ENCODE results near the gene TNNI3K. TPM values are rescaled to one million over a fixed set of nuclear protein-coding genes. Genes with fewer than 3 reads are reported as not detected.
A peak's percentile ranks its signal among the peaks of the same experiment; 100 is the strongest.

TNNI3K gene
- total RNA-seq, 6 donors from 2014 or later: 0.72 to 2.8 (median 2.1) TPM; not detected in 1

GRCh38 chr1:74399249-74399648, 164.1 kb downstream of the TNNI3K start:
- no peaks in the 10 kb centered on the region for H3K27me3 ChIP-seq
- H3K9me3 ChIP-seq: no peaks in the 10 kb centered on the region
- no peak overlapping the region for H3K27ac ChIP-seq
- DNase-seq: peak in 1 of 2 donors; percentile 40
- no peak overlapping the region for H3K4me3 ChIP-seq
- H3K36me3 ChIP-seq: no peaks in the 10 kb centered on the region
- peaks cover 0 to 5% (median 0%) of the 10 kb centered on the region in 4 donors for H3K4me1 ChIP-seq
- TF ChIP-seq EP300 (IDR thresholded peaks at IDR 0.05): no peak
- TF ChIP-seq POLR2A (IDR thresholded peaks at IDR 0.05): no peak
- TF ChIP-seq POLR2AphosphoS5 (IDR thresholded peaks at IDR 0.05): no peak
- no peak for TF ChIP-seq CTCF (IDR thresholded peaks at IDR 0.05)
- WGBS, 2 donors: 86 to 87% methylated on average over 5 of the region's 5 CpGs
- no peak for ATAC-seq (ENCODE audit: low FRiP score in 2 of 2)

GRCh38 chr1:74402873-74403272, 167.7 kb downstream of the TNNI3K start:
- Histone ChIP-seq H3K4me3 (no peak overlapping the region), H3K36me3 (no peaks in the 10 kb centered on the region), H3K9me3 (no peaks in the 10 kb centered on the region), H3K27me3 (no peaks in the 10 kb centered on the region), H3K4me1 (no peaks in the 10 kb centered on the region), H3K27ac (no peak overlapping the region)
- DNase-seq (no peak), ATAC-seq (ENCODE audit: low FRiP score in 2 of 2) (no peak)
- TF ChIP-seq CTCF (IDR thresholded peaks at IDR 0.05) (no peak), POLR2A (IDR thresholded peaks at IDR 0.05) (no peak), POLR2AphosphoS5 (IDR thresholded peaks at IDR 0.05) (no peak), EP300 (IDR thresholded peaks at IDR 0.05) (no peak)
- 78 to 80% methylated on average over 1 of the region's 1 CpG for WGBS, 2 donors

- no peaks in the 10 kb centered on the region for H3K9me3 ChIP-seq
- no peaks in the 10 kb centered on the region for H3K27me3 ChIP-seq
- H3K4me1 ChIP-seq: no peaks in the 10 kb centered on the region
- no peaks in the 10 kb centered on the region for H3K36me3 ChIP-seq
- ATAC-seq (ENCODE audit: low FRiP score in 2 of 2): no peak
- no peak overlapping the region for H3K4me3 ChIP-seq
- WGBS, 2 donors: 69 to 77% methylated on average over 1 of the region's 1 CpG
- no peak overlapping the region for H3K27ac ChIP-seq
- TF ChIP-seq POLR2AphosphoS5 (IDR thresholded peaks at IDR 0.05): no peak
- no peak for TF ChIP-seq POLR2A (IDR thresholded peaks at IDR 0.05)
- no peak for TF ChIP-seq EP300 (IDR thresholded peaks at IDR 0.05)
- TF ChIP-seq CTCF (IDR thresholded peaks at IDR 0.05): no peak
- DNase-seq: no peak
These were observed 168.4 kb downstream of the TNNI3K start for GRCh38 chr1:74403606-74404005.

GRCh38 chr1:74406759-74407158, 171.6 kb downstream of the TNNI3K start:
- WGBS, 2 donors: 61 to 80% methylated on average over 2 of the region's 2 CpGs
- H3K9me3 ChIP-seq: no peaks in the 10 kb centered on the region
- H3K27me3 ChIP-seq: no peaks in the 10 kb centered on the region
- no peaks in the 10 kb centered on the region for H3K4me1 ChIP-seq
- no peak overlapping the region for H3K27ac ChIP-seq
- DNase-seq (no peak), ATAC-seq (ENCODE audit: low FRiP score in 2 of 2) (no peak)
- no peak overlapping the region for H3K4me3 ChIP-seq
- TF ChIP-seq CTCF (IDR thresholded peaks at IDR 0.05): no peak
- TF ChIP-seq POLR2A (IDR thresholded peaks at IDR 0.05): no peak
- TF ChIP-seq EP300 (IDR thresholded peaks at IDR 0.05): no peak
- no peak for TF ChIP-seq POLR2AphosphoS5 (IDR thresholded peaks at IDR 0.05)
- no peaks in the 10 kb centered on the region for H3K36me3 ChIP-seq

- TF ChIP-seq POLR2AphosphoS5 (IDR thresholded peaks at IDR 0.05) (no peak), CTCF (IDR thresholded peaks at IDR 0.05) (no peak), EP300 (IDR thresholded peaks at IDR 0.05) (no peak)
- 68 to 72% methylated on average over 3 of the region's 3 CpGs for WGBS, 2 donors
- DNase-seq: no peak
- ATAC-seq (ENCODE audit: low FRiP score in 2 of 2): peak; percentile 36 to 69
- Histone ChIP-seq H3K27me3 (no peaks in the 10 kb centered on the region), H3K4me1 (no peaks in the 10 kb centered on the region), H3K9me3 (no peaks in the 10 kb centered on the region), H3K27ac (no peak overlapping the region), H3K4me3 (no peak overlapping the region), H3K36me3 (no peaks in the 10 kb centered on the region)
These were observed 172.7 kb downstream of the TNNI3K start for GRCh38 chr1:74407902-74408301.
